ENCODE measurements around the gene CNTNAP5. TPM values are rescaled to one million over a fixed set of nuclear protein-coding genes. Genes with fewer than 3 reads are reported as not detected.

Gene CNTNAP5
- total and polyA plus RNA-seq, 2 experiments from 2014 or later = 0.28 TPM; not detected in 1

DNA sequence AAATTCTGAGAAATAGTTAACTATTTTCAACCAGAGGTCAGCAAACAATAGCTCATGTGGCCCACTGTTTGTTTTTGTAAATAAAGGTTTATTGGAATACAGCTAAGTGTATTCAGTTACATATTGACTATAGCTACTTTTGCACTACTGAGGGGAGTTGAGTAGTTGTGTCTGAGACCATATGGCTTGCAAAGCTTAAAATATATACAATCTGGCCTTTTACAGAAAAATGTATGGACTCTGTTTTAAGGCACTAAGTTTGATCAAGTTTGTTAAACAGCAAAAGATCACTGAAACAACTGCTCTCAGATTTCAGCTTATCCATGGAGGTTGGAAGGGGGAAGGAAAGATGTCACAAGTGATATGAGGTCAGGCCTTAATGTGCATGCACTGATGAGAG, 667.1 kb downstream of the CNTNAP5 start:
- Histone ChIP-seq H3K9me3 (ENCODE audit: low read depth) (no peaks in the 10 kb centered on the region), H3K4me1 (ENCODE audit: insufficient read depth) (no peaks in the 10 kb centered on the region), H3K4me3 (no peak overlapping the region), H3K27ac (no peak overlapping the region), H3K36me3 (replicated peaks; ENCODE audit: insufficient read depth, low read depth) (no peaks in the 10 kb centered on the region), H3K79me2 (no peaks in the 10 kb centered on the region), H3K27me3 (no peaks in the 10 kb centered on the region), H2AFZ (no peak overlapping the region), H3K4me2 (no peak overlapping the region), H4K20me1 (ENCODE audit: insufficient read depth, poor library complexity, severe bottlenecking) (no peaks in the 10 kb centered on the region), H3K9me2 (replicated peaks; ENCODE audit: insufficient read depth) (no peaks in the 10 kb centered on the region)
- TF ChIP-seq, protein P1, sequence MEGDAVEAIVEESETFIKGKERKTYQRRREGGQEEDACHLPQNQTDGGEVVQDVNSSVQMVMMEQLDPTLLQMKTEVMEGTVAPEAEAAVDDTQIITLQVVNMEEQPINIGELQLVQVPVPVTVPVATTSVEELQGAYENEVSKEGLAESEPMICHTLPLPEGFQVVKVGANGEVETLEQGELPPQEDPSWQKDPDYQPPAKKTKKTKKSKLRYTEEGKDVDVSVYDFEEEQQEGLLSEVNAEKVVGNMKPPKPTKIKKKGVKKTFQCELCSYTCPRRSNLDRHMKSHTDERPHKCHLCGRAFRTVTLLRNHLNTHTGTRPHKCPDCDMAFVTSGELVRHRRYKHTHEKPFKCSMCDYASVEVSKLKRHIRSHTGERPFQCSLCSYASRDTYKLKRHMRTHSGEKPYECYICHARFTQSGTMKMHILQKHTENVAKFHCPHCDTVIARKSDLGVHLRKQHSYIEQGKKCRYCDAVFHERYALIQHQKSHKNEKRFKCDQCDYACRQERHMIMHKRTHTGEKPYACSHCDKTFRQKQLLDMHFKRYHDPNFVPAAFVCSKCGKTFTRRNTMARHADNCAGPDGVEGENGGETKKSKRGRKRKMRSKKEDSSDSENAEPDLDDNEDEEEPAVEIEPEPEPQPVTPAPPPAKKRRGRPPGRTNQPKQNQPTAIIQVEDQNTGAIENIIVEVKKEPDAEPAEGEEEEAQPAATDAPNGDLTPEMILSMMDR (IDR thresholded peaks at IDR 0.05; ENCODE audit: poor library complexity) = no peak
- TF ChIP-seq EZH2phosphoT487 (IDR thresholded peaks at IDR 0.05; ENCODE audit: low read depth, severe bottlenecking, unreplicated experiment) (no peak), EZH2 (IDR thresholded peaks at IDR 0.05; ENCODE audit: borderline replicate concordance) (no peak)
- no peak for DNase-seq (ENCODE audit: low spot score)

DNA sequence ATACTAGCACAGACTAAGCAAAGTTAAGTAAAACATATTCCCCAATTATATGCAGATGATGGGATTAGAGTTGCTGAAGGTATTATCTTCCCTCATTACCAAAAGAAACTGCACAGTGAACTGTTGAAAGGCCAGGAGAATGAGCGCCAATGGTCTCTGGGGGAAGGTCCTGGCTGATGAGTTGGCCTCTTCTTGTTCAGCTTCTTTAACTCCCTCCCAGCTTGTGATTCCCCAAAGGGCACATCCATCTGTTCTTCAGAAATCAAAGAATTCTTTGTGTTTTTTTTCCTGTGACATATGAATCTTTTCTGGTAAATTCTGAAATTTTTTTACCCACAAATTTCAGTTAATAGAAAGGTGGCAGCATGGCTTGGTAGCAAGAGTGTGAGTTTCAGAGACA, 667.6 kb downstream of the CNTNAP5 start:
- Histone ChIP-seq H2AFZ (no peak overlapping the region), H3K27me3 (no peaks in the 10 kb centered on the region), H4K20me1 (ENCODE audit: insufficient read depth, poor library complexity, severe bottlenecking) (no peaks in the 10 kb centered on the region), H3K79me2 (no peaks in the 10 kb centered on the region), H3K9me2 (replicated peaks; ENCODE audit: insufficient read depth) (no peaks in the 10 kb centered on the region), H3K9me3 (ENCODE audit: low read depth) (no peaks in the 10 kb centered on the region), H3K4me2 (no peak overlapping the region), H3K36me3 (replicated peaks; ENCODE audit: insufficient read depth, low read depth) (no peaks in the 10 kb centered on the region), H3K4me3 (no peak overlapping the region), H3K27ac (no peak overlapping the region), H3K4me1 (ENCODE audit: insufficient read depth) (no peaks in the 10 kb centered on the region)
- 94% methylated on average over 1 of the region's 1 CpG for WGBS (ENCODE audit: low lambda C conversion rate, missing lambda C conversion rate)
- TF ChIP-seq EZH2phosphoT487 (IDR thresholded peaks at IDR 0.05; ENCODE audit: low read depth, severe bottlenecking, unreplicated experiment) = no peak
- TF ChIP-seq EZH2 (IDR thresholded peaks at IDR 0.05; ENCODE audit: borderline replicate concordance) = no peak
- TF ChIP-seq, protein P1 (IDR thresholded peaks at IDR 0.05; ENCODE audit: poor library complexity) = no peak
- DNase-seq (ENCODE audit: low spot score) = no peak

DNA sequence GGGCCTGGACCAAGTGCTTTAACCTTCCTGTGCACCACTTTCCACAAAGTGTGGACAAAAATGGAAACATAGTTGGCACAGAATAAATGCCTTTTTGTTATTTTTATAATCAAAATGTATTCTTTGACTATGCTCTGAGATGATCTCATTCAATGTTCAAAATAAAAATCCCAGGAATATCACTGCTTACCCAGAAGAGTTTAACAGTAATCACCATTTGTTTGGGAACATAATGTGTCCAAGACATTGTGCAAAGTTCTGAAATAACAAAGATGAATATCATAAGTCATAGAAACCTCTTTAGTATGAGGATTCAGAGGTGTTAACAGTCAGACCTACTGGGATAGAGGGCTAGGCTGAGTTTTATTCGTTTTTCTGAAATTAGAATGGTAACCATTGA, 668.1 kb downstream of the CNTNAP5 start:
- 73% methylated on average over 1 of the region's 1 CpG for WGBS (ENCODE audit: low lambda C conversion rate, missing lambda C conversion rate)
- Histone ChIP-seq H3K27ac (no peak overlapping the region), H3K4me2 (no peak overlapping the region), H2AFZ (no peak overlapping the region), H3K4me3 (no peak overlapping the region), H3K36me3 (replicated peaks; ENCODE audit: insufficient read depth, low read depth) (no peaks in the 10 kb centered on the region), H3K9me3 (ENCODE audit: low read depth) (no peaks in the 10 kb centered on the region), H3K9me2 (replicated peaks; ENCODE audit: insufficient read depth) (no peaks in the 10 kb centered on the region), H3K27me3 (no peaks in the 10 kb centered on the region), H4K20me1 (ENCODE audit: insufficient read depth, poor library complexity, severe bottlenecking) (no peaks in the 10 kb centered on the region), H3K4me1 (ENCODE audit: insufficient read depth) (no peaks in the 10 kb centered on the region), H3K79me2 (no peaks in the 10 kb centered on the region)
- TF ChIP-seq, protein P1 (IDR thresholded peaks at IDR 0.05; ENCODE audit: poor library complexity) = no peak
- TF ChIP-seq EZH2phosphoT487 (IDR thresholded peaks at IDR 0.05; ENCODE audit: low read depth, severe bottlenecking, unreplicated experiment) (no peak), EZH2 (IDR thresholded peaks at IDR 0.05; ENCODE audit: borderline replicate concordance) (no peak)
- no peak for DNase-seq (ENCODE audit: low spot score)
